Superior temporal gyrus (tissue), 1 donor: ENCODE measurements around the gene ZNF723.
"Not testable (repeated sequence)": the region's sequence is repeated elsewhere in the genome, so short reads cannot be mapped to it uniquely, and the experiment has no call there.

Experiments
- DNase-seq: peaks from one replicate; pipeline ENCODE4 v3.0.0-alpha.2; 2016; ENCODE audit errors: extremely low spot score

Gene ZNF723

DNA sequence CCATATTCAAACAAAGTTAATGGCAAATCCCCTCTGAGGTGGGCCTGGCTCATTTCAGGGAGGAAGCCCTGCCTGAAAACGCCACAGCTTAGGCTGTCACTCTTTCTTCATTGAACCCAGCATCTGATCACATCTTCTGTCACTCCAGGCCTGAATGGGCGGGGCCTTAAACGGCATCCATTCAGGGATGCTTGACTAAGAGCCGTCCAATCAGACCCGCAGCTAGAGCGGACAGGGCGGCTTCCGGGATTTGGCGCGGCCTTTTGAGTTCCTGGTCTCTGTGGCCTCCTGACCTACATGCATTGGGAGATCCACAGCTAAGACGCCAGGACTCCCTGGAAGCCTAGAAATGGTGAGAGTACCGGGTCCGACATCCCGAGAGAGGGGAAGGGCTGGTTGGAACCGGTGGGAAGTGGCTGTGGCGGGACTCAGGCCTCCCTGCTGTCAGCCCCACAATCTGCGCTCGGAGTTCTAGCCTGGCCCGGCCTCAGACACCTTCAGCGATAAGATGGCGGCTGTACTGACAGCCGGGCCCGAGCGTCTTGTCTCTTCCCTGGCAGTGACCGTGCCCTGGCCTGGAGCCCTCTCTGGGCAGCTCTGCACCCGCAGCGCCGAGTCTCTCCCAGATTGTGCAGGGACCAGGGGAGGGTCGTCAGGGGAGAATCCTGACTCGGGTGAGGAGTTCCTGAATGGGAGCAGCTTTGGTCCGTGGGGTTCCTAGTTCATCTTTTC lies at the start of gene ZNF723:
TSS of gene ZNF723 (plus strand) at position 261 of the 732 bp plus-strand sequence. CDS start at position 350, 89 bp downstream.
- DNase-seq = no peak

DNA sequence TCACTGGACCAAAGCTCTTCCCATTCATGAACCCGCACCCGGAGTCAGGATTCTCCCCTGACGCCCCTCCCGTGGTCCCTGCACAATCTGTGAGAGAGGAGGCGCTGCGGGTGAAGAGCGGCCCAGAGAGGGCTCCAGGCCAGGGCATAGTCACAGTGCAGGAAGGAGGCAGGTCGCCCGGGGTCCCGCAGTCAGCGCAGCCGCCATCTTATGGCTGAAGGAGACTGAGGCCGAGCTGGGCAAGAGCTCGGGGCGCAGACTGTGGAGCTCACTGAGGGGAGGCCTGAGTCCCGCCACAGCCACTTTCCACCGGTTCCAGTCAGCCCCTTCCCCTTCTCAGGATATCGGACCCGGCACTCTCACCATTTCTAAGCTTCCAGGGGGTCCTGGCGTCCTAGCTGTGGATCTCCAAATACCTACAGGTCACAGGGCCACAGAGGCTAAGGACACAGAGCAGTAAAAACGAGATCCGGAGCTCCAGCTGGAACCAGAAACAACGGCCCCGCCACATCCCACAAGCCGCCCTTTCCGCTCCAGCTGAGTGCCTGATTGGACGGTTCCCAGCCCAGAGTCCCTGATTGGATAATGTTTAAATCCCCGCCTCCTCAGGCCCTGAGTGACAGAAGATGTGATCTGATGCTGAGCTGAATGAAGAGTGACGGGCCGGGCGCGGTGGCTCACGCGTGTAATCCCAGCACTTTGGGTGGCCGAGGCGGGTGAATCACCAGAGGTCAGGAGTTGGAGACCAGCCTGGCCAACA lies 48.3 kb upstream of the ZNF723 start, which contains the start of gene ZNF99:
TSS of gene ZNF99 (minus strand) at position 501 of the 760 bp plus-strand sequence. CDS start at position 366, 135 bp downstream.
- DNase-seq = peak; percentile 78

DNA sequence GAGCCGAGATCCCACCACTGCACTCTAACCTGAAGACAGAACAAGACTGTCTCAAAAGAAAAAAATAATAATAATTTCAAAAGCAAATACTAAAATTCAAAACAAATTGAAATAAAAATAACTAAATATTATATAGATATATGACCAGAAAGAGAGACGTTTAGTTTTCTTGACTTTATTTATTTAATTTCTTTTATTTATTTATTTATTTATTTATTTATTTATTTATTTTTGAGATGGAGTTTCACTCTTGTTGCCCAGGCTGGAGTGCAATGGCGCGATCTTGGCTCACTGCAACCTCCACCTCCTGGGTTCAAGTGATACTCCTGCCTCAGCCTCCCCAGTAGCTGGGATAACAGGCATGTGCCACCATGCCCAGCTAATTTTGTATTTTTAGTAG lies 39.2 kb upstream of the ZNF723 start:
- DNase-seq = not testable (repeated sequence)

DNA sequence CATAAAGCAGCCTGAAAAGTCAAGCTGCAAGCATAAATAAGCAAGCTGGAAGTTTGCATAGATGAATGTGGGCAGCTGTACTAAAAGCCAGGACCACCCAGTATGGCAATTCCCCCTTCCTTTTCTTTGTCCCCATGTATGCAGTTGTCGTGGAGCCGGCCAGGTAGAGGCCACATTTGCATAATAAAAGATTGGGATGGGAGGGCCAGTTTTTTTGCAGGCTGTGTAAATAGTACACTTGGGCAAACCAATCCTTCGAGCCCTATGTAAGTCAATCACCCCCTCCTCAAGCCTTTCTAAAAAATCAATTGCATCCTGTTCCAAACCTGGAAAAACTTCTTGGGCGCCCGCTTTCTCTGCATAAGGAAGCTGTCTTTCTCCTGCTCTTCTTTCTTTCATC lies 35.1 kb upstream of the ZNF723 start:
- no peak for DNase-seq

GRCh38 chr19:22806418-22806817 lies 25.7 kb upstream of the ZNF723 start:
- DNase-seq = no peak

- no peak for DNase-seq
These were observed 24.8 kb upstream of the ZNF723 start for GRCh38 chr19:22807061-22807835.

- DNase-seq = no peak
These were observed 18.0 kb upstream of the ZNF723 start for GRCh38 chr19:22814124-22814523.

DNA sequence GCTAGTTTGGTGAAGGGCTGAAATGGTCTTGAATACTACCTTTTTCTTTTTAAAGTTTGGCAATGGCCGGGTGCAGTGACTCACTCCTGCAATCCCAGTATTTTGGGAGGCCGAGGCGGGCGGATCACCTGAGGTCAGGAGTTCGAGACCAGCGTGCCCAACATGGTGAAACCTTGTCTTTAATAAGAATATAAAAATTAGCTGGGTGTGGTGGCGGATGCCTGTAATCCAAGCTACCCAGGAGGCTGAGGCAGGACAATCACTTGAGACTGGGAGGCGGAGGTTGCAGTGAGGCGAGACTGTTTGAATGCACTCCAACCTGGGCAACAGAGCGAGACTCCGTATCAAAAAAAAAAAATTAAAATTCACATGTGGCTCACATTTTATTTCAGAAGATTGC lies 880 bp upstream of the ZNF723 start:
- no peak for DNase-seq

GRCh38 chr19:22857713-22858320 lies 25.7 kb downstream of the ZNF723 start:
- not testable (repeated sequence) for DNase-seq

DNA sequence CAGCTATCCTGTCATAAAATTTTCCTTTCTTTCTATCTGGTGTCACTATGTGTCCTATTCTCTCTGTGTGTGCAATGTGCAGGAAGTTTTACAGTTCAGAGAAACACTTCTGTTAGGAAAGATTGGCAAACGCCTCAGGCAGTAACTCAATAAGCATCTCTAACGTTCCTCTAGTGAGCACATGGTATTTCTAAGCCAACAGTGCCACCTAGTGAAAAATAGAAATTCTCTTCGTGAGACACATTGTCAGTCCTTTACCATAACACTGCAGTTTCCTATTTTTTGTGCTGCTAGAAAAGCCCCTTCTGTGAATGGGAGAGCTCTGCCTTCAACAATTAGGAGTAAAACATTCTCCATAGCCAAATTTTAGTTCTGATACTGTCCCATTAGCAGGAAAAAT lies 50.7 kb downstream of the ZNF723 start:
- peak; percentile 86 for DNase-seq

DNA sequence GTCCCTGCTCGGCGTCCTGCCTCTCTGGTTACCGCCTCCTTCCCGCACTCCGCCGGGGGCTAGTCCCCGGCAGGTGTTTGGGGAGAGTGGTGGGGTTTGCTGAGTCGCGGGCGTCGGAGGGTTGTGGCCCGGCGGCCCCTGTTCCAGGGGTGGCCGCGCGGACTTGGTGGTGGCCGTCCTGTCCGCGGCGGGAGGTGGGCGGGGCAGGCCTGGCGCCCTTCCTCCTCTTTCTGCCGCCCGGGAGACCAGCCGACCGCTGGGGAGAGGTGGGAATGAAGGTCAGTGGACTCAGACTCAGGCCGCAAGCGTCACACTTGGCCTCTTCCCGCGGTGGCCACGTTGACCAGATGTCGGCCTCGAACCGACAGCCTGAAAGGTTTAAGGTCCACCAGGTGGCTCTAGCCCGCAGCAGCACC lies 61.8 kb downstream of the ZNF723 start:
- DNase-seq = no peak

- no peak for DNase-seq
These were observed 69.5 kb downstream of the ZNF723 start for GRCh38 chr19:22901431-22902130.
